ENCODE results near the gene HMGCS1. TPM values are rescaled to one million over a fixed set of nuclear protein-coding genes. Genes with fewer than 3 reads are reported as not detected.

HMGCS1 gene
- total and polyA plus RNA-seq, 9 of the 15 experiments (the other 6 are each of a cell fraction or from before 2014, with no cell fraction given) = 43.7 to 337 (median 111) TPM

DNA sequence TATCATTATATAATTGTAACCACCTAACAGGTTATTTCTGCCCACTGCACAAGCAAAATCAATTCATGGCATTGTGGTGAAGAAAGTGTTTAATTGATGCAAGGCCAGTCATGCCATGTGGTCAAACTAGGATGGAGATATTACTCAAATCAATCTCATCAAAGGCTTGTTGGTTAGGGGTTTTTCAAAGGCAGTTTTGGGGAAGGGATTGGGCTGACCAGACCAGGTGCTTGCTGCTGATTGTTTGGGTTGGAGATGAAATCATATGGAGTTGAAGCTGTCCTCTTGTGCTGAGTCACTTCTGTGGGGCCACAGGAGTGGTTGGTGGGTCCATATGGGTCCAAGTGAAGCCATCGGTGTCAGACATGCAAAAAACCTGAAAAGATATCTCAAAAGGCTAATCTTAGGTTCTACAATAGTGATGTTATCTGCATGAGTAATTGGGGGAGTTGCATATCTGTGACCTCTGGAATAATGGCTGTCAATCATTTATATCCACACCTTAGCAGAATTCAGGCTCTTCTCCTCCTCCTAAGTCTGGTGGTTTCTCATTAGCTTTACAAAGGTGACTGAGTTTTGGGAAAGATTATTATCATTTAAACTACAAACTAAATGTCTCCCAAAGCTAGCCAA, 44.9 kb downstream of the HMGCS1 start (continued):
- TF ChIP-seq, protein P1, sequence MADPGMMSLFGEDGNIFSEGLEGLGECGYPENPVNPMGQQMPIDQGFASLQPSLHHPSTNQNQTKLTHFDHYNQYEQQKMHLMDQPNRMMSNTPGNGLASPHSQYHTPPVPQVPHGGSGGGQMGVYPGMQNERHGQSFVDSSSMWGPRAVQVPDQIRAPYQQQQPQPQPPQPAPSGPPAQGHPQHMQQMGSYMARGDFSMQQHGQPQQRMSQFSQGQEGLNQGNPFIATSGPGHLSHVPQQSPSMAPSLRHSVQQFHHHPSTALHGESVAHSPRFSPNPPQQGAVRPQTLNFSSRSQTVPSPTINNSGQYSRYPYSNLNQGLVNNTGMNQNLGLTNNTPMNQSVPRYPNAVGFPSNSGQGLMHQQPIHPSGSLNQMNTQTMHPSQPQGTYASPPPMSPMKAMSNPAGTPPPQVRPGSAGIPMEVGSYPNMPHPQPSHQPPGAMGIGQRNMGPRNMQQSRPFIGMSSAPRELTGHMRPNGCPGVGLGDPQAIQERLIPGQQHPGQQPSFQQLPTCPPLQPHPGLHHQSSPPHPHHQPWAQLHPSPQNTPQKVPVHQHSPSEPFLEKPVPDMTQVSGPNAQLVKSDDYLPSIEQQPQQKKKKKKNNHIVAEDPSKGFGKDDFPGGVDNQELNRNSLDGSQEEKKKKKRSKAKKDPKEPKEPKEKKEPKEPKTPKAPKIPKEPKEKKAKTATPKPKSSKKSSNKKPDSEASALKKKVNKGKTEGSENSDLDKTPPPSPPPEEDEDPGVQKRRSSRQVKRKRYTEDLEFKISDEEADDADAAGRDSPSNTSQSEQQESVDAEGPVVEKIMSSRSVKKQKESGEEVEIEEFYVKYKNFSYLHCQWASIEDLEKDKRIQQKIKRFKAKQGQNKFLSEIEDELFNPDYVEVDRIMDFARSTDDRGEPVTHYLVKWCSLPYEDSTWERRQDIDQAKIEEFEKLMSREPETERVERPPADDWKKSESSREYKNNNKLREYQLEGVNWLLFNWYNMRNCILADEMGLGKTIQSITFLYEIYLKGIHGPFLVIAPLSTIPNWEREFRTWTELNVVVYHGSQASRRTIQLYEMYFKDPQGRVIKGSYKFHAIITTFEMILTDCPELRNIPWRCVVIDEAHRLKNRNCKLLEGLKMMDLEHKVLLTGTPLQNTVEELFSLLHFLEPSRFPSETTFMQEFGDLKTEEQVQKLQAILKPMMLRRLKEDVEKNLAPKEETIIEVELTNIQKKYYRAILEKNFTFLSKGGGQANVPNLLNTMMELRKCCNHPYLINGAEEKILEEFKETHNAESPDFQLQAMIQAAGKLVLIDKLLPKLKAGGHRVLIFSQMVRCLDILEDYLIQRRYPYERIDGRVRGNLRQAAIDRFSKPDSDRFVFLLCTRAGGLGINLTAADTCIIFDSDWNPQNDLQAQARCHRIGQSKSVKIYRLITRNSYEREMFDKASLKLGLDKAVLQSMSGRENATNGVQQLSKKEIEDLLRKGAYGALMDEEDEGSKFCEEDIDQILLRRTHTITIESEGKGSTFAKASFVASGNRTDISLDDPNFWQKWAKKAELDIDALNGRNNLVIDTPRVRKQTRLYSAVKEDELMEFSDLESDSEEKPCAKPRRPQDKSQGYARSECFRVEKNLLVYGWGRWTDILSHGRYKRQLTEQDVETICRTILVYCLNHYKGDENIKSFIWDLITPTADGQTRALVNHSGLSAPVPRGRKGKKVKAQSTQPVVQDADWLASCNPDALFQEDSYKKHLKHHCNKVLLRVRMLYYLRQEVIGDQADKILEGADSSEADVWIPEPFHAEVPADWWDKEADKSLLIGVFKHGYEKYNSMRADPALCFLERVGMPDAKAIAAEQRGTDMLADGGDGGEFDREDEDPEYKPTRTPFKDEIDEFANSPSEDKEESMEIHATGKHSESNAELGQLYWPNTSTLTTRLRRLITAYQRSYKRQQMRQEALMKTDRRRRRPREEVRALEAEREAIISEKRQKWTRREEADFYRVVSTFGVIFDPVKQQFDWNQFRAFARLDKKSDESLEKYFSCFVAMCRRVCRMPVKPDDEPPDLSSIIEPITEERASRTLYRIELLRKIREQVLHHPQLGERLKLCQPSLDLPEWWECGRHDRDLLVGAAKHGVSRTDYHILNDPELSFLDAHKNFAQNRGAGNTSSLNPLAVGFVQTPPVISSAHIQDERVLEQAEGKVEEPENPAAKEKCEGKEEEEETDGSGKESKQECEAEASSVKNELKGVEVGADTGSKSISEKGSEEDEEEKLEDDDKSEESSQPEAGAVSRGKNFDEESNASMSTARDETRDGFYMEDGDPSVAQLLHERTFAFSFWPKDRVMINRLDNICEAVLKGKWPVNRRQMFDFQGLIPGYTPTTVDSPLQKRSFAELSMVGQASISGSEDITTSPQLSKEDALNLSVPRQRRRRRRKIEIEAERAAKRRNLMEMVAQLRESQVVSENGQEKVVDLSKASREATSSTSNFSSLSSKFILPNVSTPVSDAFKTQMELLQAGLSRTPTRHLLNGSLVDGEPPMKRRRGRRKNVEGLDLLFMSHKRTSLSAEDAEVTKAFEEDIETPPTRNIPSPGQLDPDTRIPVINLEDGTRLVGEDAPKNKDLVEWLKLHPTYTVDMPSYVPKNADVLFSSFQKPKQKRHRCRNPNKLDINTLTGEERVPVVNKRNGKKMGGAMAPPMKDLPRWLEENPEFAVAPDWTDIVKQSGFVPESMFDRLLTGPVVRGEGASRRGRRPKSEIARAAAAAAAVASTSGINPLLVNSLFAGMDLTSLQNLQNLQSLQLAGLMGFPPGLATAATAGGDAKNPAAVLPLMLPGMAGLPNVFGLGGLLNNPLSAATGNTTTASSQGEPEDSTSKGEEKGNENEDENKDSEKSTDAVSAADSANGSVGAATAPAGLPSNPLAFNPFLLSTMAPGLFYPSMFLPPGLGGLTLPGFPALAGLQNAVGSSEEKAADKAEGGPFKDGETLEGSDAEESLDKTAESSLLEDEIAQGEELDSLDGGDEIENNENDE (IDR thresholded peaks at IDR 0.05; ENCODE audit: low read depth, low read length) = no peak
- no peak for TF ChIP-seq HDAC8 (tag; IDR thresholded peaks at IDR 0.05)
- TF ChIP-seq ZKSCAN8 (CRISPR knock-in tag; IDR thresholded peaks at IDR 0.05) = no peak
- TF ChIP-seq STAG1 (CRISPR knock-in tag; IDR thresholded peaks at IDR 0.05; ENCODE audit: borderline replicate concordance) = no peak
- TF ChIP-seq POLR3A (IDR thresholded peaks at IDR 0.05; ENCODE audit: borderline replicate concordance, extremely low read depth, insufficient read depth, insufficient read length) = no peak
- TF ChIP-seq ZNF507 (tag; conservative IDR thresholded peaks at IDR 0.05) = no peak
- TF ChIP-seq ZNF668 (CRISPR knock-in tag; IDR thresholded peaks at IDR 0.05) = no peak
- TF ChIP-seq, protein P2, sequence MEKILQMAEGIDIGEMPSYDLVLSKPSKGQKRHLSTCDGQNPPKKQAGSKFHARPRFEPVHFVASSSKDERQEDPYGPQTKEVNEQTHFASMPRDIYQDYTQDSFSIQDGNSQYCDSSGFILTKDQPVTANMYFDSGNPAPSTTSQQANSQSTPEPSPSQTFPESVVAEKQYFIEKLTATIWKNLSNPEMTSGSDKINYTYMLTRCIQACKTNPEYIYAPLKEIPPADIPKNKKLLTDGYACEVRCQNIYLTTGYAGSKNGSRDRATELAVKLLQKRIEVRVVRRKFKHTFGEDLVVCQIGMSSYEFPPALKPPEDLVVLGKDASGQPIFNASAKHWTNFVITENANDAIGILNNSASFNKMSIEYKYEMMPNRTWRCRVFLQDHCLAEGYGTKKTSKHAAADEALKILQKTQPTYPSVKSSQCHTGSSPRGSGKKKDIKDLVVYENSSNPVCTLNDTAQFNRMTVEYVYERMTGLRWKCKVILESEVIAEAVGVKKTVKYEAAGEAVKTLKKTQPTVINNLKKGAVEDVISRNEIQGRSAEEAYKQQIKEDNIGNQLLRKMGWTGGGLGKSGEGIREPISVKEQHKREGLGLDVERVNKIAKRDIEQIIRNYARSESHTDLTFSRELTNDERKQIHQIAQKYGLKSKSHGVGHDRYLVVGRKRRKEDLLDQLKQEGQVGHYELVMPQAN (IDR thresholded peaks at IDR 0.05; ENCODE audit: borderline replicate concordance) = no peak
- no peak for TF ChIP-seq ZNF75A (CRISPR knock-in tag; IDR thresholded peaks at IDR 0.05)
- TF ChIP-seq KLF16 (IDR thresholded peaks at IDR 0.05) = 0 out of 2 replicates have a peak, but pooled peaks have one; percentile 29
- no peak for TF ChIP-seq ZNF12 (CRISPR knock-in tag; IDR thresholded peaks at IDR 0.05)
- peak; percentile 51 for TF ChIP-seq SMARCE1 (IDR thresholded peaks at IDR 0.05)
- TF ChIP-seq RFX7 (CRISPR knock-in tag; IDR thresholded peaks at IDR 0.05) = no peak
- TF ChIP-seq PHF8 (IDR thresholded peaks at IDR 0.05; ENCODE audit: borderline replicate concordance, low read length) = no peak
- TF ChIP-seq ZNF785 (CRISPR knock-in tag; IDR thresholded peaks at IDR 0.05) = no peak
- no peak for TF ChIP-seq TAF9B (IDR thresholded peaks at IDR 0.05; ENCODE audit: partially characterized antibody)
- peak; percentile 85 for TF ChIP-seq CBFA2T3 (IDR thresholded peaks at IDR 0.05)
